Measurements from ENCODE around the gene POU2F3. TPM values are rescaled to one million over a fixed set of nuclear protein-coding genes. Genes with fewer than 3 reads are reported as not detected.

The POU2F3 gene
- total and polyA plus RNA-seq, 11 donors, result 0.15 TPM; not detected in 10

DNA sequence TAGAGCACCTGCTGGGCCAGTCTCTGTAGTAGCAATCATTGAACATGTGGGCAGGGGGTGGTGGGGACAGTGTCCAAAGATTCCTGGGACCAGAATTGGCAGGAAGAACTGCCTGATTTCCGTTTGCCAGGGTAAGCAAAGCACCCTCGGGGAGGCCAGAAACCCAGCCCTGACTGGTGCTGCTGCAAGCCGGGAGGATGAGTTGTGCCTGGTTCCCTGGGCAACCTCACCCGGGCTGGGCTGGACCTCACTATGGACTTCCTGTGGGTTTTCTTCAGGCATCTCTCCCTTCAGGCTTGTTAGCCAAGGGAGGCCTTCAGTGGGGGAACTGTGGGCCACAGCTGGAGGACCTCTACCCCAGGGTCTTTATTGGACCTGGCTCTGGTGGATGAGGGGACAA is 8.0 kb upstream of the POU2F3 start:
- Histone ChIP-seq H3K27ac (no peak overlapping the region), H3K4me1 (peaks cover 0 to 14% (median 0%) of the 10 kb centered on the region in 12 donors), H3K9me3 (no peaks in the 10 kb centered on the region), H3K36me3 (peaks cover 0 to 15% (median 7%) of the 10 kb centered on the region in 9 donors), H3K27me3 (peaks cover 0 to 22% (median 0%) of the 10 kb centered on the region in 9 donors), H3K4me3 (no peak overlapping the region)
- no peak for ATAC-seq
- intact Hi-C loops (cut with DNase I), result loop anchor here in 2 of 10 donors (2.0 to 10.0 kb wide), 2 partner anchors 59 to 453 kb away; no protein-coding TSS in a partner anchor
- no peak for DNase-seq
- 40 to 54% (median 46%) methylated on average over 3 to 4 of the region's 4 CpGs for WGBS, 4 donors
- no peak for TF ChIP-seq POLR2A (IDR thresholded peaks at IDR 0.05)
- TF ChIP-seq, protein P1, sequence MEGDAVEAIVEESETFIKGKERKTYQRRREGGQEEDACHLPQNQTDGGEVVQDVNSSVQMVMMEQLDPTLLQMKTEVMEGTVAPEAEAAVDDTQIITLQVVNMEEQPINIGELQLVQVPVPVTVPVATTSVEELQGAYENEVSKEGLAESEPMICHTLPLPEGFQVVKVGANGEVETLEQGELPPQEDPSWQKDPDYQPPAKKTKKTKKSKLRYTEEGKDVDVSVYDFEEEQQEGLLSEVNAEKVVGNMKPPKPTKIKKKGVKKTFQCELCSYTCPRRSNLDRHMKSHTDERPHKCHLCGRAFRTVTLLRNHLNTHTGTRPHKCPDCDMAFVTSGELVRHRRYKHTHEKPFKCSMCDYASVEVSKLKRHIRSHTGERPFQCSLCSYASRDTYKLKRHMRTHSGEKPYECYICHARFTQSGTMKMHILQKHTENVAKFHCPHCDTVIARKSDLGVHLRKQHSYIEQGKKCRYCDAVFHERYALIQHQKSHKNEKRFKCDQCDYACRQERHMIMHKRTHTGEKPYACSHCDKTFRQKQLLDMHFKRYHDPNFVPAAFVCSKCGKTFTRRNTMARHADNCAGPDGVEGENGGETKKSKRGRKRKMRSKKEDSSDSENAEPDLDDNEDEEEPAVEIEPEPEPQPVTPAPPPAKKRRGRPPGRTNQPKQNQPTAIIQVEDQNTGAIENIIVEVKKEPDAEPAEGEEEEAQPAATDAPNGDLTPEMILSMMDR (IDR thresholded peaks at IDR 0.05), result no peak

DNA sequence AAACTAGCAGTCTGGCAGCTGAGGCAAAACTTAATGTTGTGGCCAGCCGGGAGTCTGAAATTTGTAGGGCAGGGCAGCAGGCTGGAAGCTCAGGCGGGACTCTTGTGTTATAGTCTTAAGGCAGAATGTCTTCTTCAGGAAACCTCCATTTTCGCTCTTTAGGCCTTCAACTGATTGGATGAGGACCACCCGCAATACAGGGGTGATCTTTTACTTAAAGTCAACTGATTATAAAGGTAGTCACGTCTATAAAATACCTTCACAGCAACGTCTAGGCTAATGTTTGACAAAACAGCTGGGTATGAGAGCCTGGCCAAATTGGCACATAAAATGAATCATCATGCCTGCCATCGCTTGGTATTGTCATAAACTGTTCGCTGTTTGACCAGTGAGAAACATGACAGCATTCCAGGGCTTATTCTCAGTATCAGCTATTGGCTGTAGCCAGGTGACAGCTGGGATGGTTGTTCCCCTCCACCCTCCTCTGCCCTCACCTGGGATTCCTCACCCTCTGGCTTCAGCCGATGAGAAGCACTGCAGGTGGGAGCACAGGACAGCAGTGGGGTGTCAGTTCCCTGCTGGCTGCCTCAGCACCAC is 6.6 kb upstream of the POU2F3 start:
- Histone ChIP-seq H3K9me3 (no peaks in the 10 kb centered on the region), H3K27me3 (peaks cover 0 to 22% (median 2%) of the 10 kb centered on the region in 9 donors), H3K27ac (no peak overlapping the region), H3K4me3 (no peak overlapping the region), H3K36me3 (peaks cover 0 to 11% (median 4%) of the 10 kb centered on the region in 9 donors), H3K4me1 (peaks cover 0 to 14% (median 0%) of the 10 kb centered on the region in 12 donors)
- DNase-seq (no peak), ATAC-seq (no peak)
- TF ChIP-seq, protein P1 (IDR thresholded peaks at IDR 0.05), result no peak
- no peak for TF ChIP-seq POLR2A (IDR thresholded peaks at IDR 0.05)
- intact Hi-C loops (cut with DNase I), result loop anchor here in 1 of 10 donors (10.0 kb wide), 1 partner anchor 451 kb away; no protein-coding TSS in a partner anchor
- WGBS, 4 donors, result 84 to 86% (median 85%) methylated on average over 9 of the region's 9 CpGs

DNA sequence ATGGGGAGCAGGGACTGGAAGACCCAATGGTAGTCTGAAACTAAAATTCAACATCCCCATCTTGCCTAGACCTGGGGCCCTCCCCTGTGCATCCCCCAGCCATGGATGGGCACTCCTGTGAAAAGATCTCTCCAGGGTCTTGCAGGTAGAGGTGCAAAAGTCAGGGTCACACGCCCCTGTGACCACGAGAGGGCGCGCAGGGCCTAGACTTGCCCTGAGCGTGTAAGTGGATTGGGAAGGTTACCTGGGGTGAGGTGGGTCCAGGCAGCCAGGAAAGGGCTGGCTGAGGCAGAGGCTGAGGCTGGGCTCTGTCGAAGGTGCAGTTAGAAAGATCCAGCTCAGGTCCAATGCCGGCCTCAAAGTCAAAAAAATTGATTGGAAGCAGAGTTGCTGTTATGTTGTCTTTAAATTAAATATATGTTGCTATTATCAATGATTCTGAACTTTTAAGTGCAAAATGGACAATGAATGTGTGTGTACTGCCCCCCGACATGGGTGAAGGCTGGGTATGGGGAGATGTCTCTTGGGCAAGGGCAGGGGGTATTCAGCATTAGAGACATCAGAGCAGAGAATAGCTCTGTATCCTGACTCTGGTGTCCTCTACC is 4.8 kb upstream of the POU2F3 start:
- 15 to 26% (median 22%) methylated on average over 8 of the region's 8 CpGs for WGBS, 4 donors
- H3K4me3 ChIP-seq, result no peak overlapping the region
- TF ChIP-seq, protein P1 (IDR thresholded peaks at IDR 0.05), result peak; percentile 54 to 78 (median 72)
- TF ChIP-seq POLR2A (IDR thresholded peaks at IDR 0.05), result no peak
- H3K4me1 ChIP-seq, result peaks cover 0 to 14% (median 0%) of the 10 kb centered on the region in 12 donors
- peak in 4 of 5 donors; percentile 50 to 71 (median 60) for DNase-seq
- H3K27me3 ChIP-seq, result peaks cover 4 to 36% (median 16%) of the 10 kb centered on the region in 9 donors
- H3K9me3 ChIP-seq, result no peaks in the 10 kb centered on the region
- H3K27ac ChIP-seq, result no peak overlapping the region
- ATAC-seq, result peak; percentile 51 to 82 (median 72)
- H3K36me3 ChIP-seq, result no peaks in the 10 kb centered on the region
- intact Hi-C loops (cut with DNase I), result loop anchor here in 8 of 10 donors (1.0 to 10.0 kb wide), 5 partner anchors 64 to 450 kb away; no protein-coding TSS in a partner anchor

All from heart left ventricle (tissue), 16 donors.